ENCODE measurements around the gene TBC1D2.

DNA sequence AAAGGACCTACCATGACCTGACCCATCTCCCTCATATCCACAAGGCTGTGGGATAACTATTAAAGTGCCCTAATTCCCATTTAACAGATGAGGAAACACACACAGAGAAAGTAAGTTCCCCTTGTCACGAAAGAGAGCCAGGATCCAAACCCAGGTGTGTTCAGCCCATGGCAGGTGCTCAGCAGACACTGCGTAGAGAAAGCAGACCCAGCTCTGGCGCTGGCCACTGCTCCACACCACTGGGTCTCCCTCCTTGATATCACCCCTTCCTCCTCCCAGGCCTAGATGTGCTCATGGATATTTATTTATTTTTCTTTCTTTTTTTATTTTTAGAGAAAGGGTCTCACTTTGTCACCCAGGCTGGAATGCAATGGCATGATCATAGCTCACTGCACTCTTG lies 39.1 kb downstream of the TBC1D2 start:
- TF ChIP-seq, protein P1, sequence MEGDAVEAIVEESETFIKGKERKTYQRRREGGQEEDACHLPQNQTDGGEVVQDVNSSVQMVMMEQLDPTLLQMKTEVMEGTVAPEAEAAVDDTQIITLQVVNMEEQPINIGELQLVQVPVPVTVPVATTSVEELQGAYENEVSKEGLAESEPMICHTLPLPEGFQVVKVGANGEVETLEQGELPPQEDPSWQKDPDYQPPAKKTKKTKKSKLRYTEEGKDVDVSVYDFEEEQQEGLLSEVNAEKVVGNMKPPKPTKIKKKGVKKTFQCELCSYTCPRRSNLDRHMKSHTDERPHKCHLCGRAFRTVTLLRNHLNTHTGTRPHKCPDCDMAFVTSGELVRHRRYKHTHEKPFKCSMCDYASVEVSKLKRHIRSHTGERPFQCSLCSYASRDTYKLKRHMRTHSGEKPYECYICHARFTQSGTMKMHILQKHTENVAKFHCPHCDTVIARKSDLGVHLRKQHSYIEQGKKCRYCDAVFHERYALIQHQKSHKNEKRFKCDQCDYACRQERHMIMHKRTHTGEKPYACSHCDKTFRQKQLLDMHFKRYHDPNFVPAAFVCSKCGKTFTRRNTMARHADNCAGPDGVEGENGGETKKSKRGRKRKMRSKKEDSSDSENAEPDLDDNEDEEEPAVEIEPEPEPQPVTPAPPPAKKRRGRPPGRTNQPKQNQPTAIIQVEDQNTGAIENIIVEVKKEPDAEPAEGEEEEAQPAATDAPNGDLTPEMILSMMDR (conservative IDR thresholded peaks at IDR 0.05; ENCODE audit: low read depth in 2 of 2) = no peak
- TF ChIP-seq, protein P2, sequence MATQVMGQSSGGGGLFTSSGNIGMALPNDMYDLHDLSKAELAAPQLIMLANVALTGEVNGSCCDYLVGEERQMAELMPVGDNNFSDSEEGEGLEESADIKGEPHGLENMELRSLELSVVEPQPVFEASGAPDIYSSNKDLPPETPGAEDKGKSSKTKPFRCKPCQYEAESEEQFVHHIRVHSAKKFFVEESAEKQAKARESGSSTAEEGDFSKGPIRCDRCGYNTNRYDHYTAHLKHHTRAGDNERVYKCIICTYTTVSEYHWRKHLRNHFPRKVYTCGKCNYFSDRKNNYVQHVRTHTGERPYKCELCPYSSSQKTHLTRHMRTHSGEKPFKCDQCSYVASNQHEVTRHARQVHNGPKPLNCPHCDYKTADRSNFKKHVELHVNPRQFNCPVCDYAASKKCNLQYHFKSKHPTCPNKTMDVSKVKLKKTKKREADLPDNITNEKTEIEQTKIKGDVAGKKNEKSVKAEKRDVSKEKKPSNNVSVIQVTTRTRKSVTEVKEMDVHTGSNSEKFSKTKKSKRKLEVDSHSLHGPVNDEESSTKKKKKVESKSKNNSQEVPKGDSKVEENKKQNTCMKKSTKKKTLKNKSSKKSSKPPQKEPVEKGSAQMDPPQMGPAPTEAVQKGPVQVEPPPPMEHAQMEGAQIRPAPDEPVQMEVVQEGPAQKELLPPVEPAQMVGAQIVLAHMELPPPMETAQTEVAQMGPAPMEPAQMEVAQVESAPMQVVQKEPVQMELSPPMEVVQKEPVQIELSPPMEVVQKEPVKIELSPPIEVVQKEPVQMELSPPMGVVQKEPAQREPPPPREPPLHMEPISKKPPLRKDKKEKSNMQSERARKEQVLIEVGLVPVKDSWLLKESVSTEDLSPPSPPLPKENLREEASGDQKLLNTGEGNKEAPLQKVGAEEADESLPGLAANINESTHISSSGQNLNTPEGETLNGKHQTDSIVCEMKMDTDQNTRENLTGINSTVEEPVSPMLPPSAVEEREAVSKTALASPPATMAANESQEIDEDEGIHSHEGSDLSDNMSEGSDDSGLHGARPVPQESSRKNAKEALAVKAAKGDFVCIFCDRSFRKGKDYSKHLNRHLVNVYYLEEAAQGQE (IDR thresholded peaks at IDR 0.05; ENCODE audit: unreplicated experiment) = no peak
- no peak for TF ChIP-seq EZH2 (IDR thresholded peaks at IDR 0.05; ENCODE audit: low read depth, unreplicated experiment)
- TF ChIP-seq JUNB (IDR thresholded peaks at IDR 0.05; ENCODE audit: unreplicated experiment) = no peak
- no peak for TF ChIP-seq EZH2phosphoT487 (IDR thresholded peaks at IDR 0.05; ENCODE audit: unreplicated experiment)
- TF ChIP-seq POLR2AphosphoS5 (IDR thresholded peaks at IDR 0.05; ENCODE audit: low read depth) = no peak
- TF ChIP-seq CREB1 (CRISPR knock-in tag; IDR thresholded peaks at IDR 0.05; ENCODE audit: low read depth) = no peak
- TF ChIP-seq STAT1 (IDR thresholded peaks at IDR 0.05; ENCODE audit: unreplicated experiment) = no peak
- TF ChIP-seq, protein P3, sequence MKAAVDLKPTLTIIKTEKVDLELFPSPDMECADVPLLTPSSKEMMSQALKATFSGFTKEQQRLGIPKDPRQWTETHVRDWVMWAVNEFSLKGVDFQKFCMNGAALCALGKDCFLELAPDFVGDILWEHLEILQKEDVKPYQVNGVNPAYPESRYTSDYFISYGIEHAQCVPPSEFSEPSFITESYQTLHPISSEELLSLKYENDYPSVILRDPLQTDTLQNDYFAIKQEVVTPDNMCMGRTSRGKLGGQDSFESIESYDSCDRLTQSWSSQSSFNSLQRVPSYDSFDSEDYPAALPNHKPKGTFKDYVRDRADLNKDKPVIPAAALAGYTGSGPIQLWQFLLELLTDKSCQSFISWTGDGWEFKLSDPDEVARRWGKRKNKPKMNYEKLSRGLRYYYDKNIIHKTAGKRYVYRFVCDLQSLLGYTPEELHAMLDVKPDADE (IDR thresholded peaks at IDR 0.05) = no peak
- TF ChIP-seq NANOG (IDR thresholded peaks at IDR 0.05; ENCODE audit: borderline replicate concordance) = no peak
- TF ChIP-seq ZNF331 (CRISPR knock-in tag; IDR thresholded peaks at IDR 0.05; ENCODE audit: low read depth) = no peak
- TF ChIP-seq, protein P4, sequence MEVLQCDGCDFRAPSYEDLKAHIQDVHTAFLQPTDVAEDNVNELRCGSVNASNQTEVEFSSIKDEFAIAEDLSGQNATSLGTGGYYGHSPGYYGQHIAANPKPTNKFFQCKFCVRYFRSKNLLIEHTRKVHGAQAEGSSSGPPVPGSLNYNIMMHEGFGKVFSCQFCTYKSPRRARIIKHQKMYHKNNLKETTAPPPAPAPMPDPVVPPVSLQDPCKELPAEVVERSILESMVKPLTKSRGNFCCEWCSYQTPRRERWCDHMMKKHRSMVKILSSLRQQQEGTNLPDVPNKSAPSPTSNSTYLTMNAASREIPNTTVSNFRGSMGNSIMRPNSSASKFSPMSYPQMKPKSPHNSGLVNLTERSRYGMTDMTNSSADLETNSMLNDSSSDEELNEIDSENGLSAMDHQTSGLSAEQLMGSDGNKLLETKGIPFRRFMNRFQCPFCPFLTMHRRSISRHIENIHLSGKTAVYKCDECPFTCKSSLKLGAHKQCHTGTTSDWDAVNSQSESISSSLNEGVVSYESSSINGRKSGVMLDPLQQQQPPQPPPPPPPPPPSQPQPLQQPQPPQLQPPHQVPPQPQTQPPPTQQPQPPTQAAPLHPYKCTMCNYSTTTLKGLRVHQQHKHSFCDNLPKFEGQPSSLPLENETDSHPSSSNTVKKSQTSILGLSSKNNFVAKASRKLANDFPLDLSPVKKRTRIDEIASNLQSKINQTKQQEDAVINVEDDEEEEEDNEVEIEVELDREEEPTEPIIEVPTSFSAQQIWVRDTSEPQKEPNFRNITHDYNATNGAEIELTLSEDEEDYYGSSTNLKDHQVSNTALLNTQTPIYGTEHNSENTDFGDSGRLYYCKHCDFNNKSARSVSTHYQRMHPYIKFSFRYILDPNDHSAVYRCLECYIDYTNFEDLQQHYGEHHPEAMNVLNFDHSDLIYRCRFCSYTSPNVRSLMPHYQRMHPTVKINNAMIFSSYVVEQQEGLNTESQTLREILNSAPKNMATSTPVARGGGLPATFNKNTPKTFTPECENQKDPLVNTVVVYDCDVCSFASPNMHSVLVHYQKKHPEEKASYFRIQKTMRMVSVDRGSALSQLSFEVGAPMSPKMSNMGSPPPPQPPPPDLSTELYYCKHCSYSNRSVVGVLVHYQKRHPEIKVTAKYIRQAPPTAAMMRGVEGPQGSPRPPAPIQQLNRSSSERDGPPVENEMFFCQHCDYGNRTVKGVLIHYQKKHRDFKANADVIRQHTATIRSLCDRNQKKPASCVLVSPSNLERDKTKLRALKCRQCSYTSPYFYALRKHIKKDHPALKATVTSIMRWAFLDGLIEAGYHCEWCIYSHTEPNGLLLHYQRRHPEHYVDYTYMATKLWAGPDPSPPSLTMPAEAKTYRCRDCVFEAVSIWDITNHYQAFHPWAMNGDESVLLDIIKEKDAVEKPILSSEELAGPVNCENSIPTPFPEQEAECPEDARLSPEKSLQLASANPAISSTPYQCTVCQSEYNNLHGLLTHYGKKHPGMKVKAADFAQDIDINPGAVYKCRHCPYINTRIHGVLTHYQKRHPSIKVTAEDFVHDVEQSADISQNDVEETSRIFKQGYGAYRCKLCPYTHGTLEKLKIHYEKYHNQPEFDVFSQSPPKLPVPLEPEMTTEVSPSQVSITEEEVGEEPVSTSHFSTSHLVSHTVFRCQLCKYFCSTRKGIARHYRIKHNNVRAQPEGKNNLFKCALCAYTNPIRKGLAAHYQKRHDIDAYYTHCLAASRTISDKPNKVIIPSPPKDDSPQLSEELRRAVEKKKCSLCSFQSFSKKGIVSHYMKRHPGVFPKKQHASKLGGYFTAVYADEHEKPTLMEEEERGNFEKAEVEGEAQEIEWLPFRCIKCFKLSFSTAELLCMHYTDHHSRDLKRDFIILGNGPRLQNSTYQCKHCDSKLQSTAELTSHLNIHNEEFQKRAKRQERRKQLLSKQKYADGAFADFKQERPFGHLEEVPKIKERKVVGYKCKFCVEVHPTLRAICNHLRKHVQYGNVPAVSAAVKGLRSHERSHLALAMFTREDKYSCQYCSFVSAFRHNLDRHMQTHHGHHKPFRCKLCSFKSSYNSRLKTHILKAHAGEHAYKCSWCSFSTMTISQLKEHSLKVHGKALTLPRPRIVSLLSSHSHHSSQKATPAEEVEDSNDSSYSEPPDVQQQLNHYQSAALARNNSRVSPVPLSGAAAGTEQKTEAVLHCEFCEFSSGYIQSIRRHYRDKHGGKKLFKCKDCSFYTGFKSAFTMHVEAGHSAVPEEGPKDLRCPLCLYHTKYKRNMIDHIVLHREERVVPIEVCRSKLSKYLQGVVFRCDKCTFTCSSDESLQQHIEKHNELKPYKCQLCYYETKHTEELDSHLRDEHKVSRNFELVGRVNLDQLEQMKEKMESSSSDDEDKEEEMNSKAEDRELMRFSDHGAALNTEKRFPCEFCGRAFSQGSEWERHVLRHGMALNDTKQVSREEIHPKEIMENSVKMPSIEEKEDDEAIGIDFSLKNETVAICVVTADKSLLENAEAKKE (CRISPR knock-in tag; IDR thresholded peaks at IDR 0.05) = no peak
- no peak for TF ChIP-seq ZNF114 (CRISPR knock-in tag; IDR thresholded peaks at IDR 0.05)
